Heart left ventricle (tissue), 16 donors: ENCODE results near the gene RNF135. TPM values are rescaled to one million over a fixed set of nuclear protein-coding genes. Genes with fewer than 3 reads are reported as not detected.

Experiments
- ATAC-seq, 4 donors: fragments of 200-7000 bp; cut with Tn5 transposase; one replicate each; pipeline ENCODE4 v1.9.1; 2020 to 2022; ENCODE audit warnings: moderate library complexity in 4 of 4, mild to moderate bottlenecking in 3 of 4, moderate number of reproducible peaks in 1 of 4
- DNase-seq, 5 donors: peaks; one replicate each; pipeline ENCODE4 v3.0.0-alpha.2; 2020
- H3K27ac ChIP-seq, 12 donors: fragments of 200-600 bp; sonication (generic) in 4 of 12; one replicate each; pipeline versions ENCODE4 v1.5.0 to v1.8.0; 2016 to 2022; ENCODE audit warnings: mild to moderate bottlenecking in 2 of 12
- H3K27me3 ChIP-seq, 9 donors: fragments of 200-600 bp; sonication (generic) in 2 of 9; one replicate each; pipeline versions ENCODE4 v1.5.1 to v1.8.0; 2016 to 2022; ENCODE audit warnings: mild to moderate bottlenecking in 3 of 9
- H3K36me3 ChIP-seq, 9 donors: fragments of 200-600 bp; sonication (generic) in 2 of 9; one replicate each; pipeline versions ENCODE4 v1.5.0 to v1.8.0; 2018 to 2022; ENCODE audit warnings: mild to moderate bottlenecking in 2 of 9
- H3K4me1 ChIP-seq, 12 donors: fragments of 200-600 bp; sonication (generic) in 4 of 12; one replicate each; pipeline versions ENCODE4 v1.5.0 to v1.8.0; 2016 to 2022; ENCODE audit warnings: mild to moderate bottlenecking in 3 of 12
- H3K4me3 ChIP-seq, 12 donors: fragments of 200-600 bp; sonication (generic) in 4 of 12; one replicate each; pipeline versions ENCODE4 v1.5.0 to v1.8.0; 2017 to 2022; ENCODE audit warnings: mild to moderate bottlenecking in 9 of 12, moderate library complexity in 4 of 12
- H3K9me3 ChIP-seq, 12 donors: fragments of 200-600 bp; sonication (generic) in 4 of 12; one replicate each; pipeline versions ENCODE4 v1.5.0 to v1.8.0; 2016 to 2022; ENCODE audit warnings: mild to moderate bottlenecking in 1 of 12
- POLR2A ChIP-seq, 2 donors: fragments of 450-650 bp; IDR thresholded peaks; one replicate each; pipeline ENCODE4 v1.6.1; 2017; ENCODE audit warnings: antibody characterized with exemption in 2 of 2, mild to moderate bottlenecking in 2 of 2, moderate library complexity in 2 of 2
- WGBS, 4 donors: extraction: QIAGEN DNeasy Blood & Tissue Kit in 2 of 4; methylation state at CpG; one replicate each; pipeline versions ENCODE4 v1.1.5 to v1.1.7; 2013 to 2018; 5-methylcytosine and 5-hydroxymethylcytosine counted together
- intact Hi-C, 10 donors: fragments of 100-400 bp; cut with DNase I; formaldehyde crosslinking; loops; one replicate each; pipeline versions ENCODE4 v1.11.1 to v1.14.2; 2022
- polyA plus RNA-seq, 2 donors: library from polyadenylated mRNA; stranded (reverse); fragments of 200-250 nt; gene quantifications; one replicate each; pipeline ENCODE4 v1.2.3, GENCODE V29; 2013
- total RNA-seq, 9 donors: library from RNA; depleted of rRNA in 2 of 9; stranded (reverse); fragments of >200 nt in 2 of 9; fragmentation: NEBNext Ultra II Directional in 3 of 9; extraction: Animal tissue kit (Norgen Biotek cat#: 25700) in 3 of 9; gene quantifications; one replicate each; pipeline versions ENCODE4 v1.1.0 to v1.2.4, GENCODE V29; 2016 to 2023
- TF ChIP-seq, protein P1 (sequence below), 12 donors: fragments of 200-600 bp; sonication (generic) in 4 of 12; IDR thresholded peaks; one replicate each; pipeline versions ENCODE4 v1.5.0 to v1.8.0; 2018 to 2022; ENCODE audit warnings: antibody characterized with exemption in 12 of 12, mild to moderate bottlenecking in 5 of 12
- donor health status: ischemic (EF 13 %, LVEDD 7.1; RV severe dilation, severe dysfunction).
- donor health status: healthy with polysubstance abuse.
- donor health status: DM: no; HTN: yes; CAD: no.
- donor health status: DM: no; HTN: no; CAD: no.
- donor health status: ischemic (EF 25% LVEDD 6.9; RV normal size, moderate dysfunction).
- donor health status: ischemic (EF 25% LVEDD 5.7; RV mildly dilated, moderate dysfunction).
- donor health status: healthy.
- donor health status: DM: yes; HTN: yes; CAD: no.
- donor health status: ischemic (EF 35%, LVEDD 5.7; RV mildly dilated, moderate dysfunction).
- donor health status: nonischemic (EF 11% LVEDD 7.7; RV severe dilation, severe dysfunction).
- donor health status: DM: yes; HTN: yes; CAD: no.
- donor health status: PGD.
- donor health status: ischemic (EF 29% LVEDD 5.4; RV normal size, mild dysfunction).
- donor health status: nonischemic (EF 23%, LVEDD 6.1; RV moderate dilation, normal function).

RNF135 gene
- total and polyA plus RNA-seq, 11 donors, result 3.9 to 19.1 (median 5.0) TPM

DNA sequence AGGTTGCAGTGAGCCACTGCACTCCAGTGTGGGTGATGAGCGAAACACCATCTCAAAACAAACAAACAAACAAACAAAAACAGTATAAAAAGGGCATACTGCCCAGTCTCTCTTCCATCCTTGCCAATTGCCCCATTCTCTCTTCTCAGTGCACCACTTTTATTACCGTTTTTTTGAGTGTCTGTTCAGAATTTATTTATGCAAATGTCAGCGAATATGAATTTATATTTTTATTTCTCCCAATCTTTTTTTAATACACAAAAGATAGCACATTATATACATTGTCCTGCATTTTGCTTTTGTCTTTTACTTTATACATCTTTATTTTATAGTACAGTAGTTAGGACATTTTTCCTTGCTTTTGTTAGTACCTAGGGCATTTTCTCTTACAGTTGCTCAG is 19.6 kb downstream of the RNF135 start:
- peaks cover 0 to 94% (median 47%) of the 10 kb centered on the region in 9 donors for H3K36me3 ChIP-seq
- ATAC-seq, result no peak
- no peak for DNase-seq

DNA sequence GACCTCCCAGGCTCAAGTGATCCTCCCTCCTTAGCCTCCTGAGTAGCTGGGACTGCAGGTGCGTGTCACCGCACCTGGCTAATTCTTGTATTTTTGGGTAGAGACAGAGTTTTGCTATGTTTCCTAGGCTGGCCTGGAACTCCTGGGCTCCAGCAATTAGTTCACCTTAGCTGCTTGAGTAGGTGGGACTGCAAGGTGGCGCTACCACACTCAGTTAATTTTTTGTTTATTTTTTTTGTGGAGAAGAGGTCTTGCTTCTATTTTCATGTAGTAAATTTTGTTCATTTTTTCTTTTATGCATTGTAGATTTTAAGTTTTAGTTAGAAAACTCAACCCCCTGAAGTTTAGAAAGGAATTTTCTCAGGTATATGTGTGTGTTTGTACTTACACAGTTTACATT is 21.7 kb downstream of the RNF135 start:
- intact Hi-C loops, result no loop called here
- TF ChIP-seq POLR2A (IDR thresholded peaks at IDR 0.05), result no peak
- TF ChIP-seq, protein P1, sequence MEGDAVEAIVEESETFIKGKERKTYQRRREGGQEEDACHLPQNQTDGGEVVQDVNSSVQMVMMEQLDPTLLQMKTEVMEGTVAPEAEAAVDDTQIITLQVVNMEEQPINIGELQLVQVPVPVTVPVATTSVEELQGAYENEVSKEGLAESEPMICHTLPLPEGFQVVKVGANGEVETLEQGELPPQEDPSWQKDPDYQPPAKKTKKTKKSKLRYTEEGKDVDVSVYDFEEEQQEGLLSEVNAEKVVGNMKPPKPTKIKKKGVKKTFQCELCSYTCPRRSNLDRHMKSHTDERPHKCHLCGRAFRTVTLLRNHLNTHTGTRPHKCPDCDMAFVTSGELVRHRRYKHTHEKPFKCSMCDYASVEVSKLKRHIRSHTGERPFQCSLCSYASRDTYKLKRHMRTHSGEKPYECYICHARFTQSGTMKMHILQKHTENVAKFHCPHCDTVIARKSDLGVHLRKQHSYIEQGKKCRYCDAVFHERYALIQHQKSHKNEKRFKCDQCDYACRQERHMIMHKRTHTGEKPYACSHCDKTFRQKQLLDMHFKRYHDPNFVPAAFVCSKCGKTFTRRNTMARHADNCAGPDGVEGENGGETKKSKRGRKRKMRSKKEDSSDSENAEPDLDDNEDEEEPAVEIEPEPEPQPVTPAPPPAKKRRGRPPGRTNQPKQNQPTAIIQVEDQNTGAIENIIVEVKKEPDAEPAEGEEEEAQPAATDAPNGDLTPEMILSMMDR (IDR thresholded peaks at IDR 0.05), result no peak

More for the DNA sequence above, 19.6 kb downstream of the RNF135 start:
- 88 to 93% (median 90%) methylated on average over 3 of the region's 3 CpGs for WGBS, 4 donors
- no peak for TF ChIP-seq POLR2A (IDR thresholded peaks at IDR 0.05)
- TF ChIP-seq, protein P1 (IDR thresholded peaks at IDR 0.05), result no peak
- Histone ChIP-seq H3K9me3 (no peaks in the 10 kb centered on the region), H3K4me3 (no peak overlapping the region), H3K27me3 (no peaks in the 10 kb centered on the region), H3K4me1 (no peaks in the 10 kb centered on the region), H3K27ac (no peak overlapping the region)
- intact Hi-C loops, result no loop called here

DNA sequence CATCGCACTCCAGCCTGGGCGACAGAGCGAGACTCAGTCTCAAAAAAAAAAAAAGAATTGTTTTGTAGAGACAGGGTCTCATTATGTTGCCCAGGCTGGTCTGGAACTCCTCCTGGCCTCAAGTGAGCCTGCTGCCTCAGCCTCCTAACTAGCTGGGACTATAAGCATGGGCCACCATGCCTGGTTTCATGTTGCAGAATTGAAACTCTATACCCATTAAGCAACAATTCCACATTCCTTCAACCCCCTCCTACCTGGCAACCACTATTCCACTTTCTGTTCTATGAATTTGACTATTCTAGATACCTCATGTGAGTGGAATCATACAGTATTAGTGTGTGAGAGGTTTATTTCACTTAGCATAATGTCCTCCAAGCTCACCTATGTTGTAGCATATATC is 24.5 kb downstream of the RNF135 start:
- Histone ChIP-seq H3K36me3 (peaks cover 0 to 90% (median 67%) of the 10 kb centered on the region in 9 donors), H3K27ac (no peak overlapping the region)
- no peak for TF ChIP-seq POLR2A (IDR thresholded peaks at IDR 0.05)
- TF ChIP-seq, protein P1 (IDR thresholded peaks at IDR 0.05), result no peak

More for the DNA sequence above, 21.7 kb downstream of the RNF135 start:
- Histone ChIP-seq H3K27me3 (no peaks in the 10 kb centered on the region), H3K36me3 (peaks cover 0 to 90% (median 46%) of the 10 kb centered on the region in 9 donors), H3K4me3 (no peak overlapping the region), H3K27ac (no peak overlapping the region), H3K4me1 (no peaks in the 10 kb centered on the region), H3K9me3 (no peaks in the 10 kb centered on the region)
- no peak for DNase-seq
- no peak for ATAC-seq
- WGBS, 4 donors, result 98 to 99% (median 99%) methylated on average over 3 of the region's 3 CpGs

DNA sequence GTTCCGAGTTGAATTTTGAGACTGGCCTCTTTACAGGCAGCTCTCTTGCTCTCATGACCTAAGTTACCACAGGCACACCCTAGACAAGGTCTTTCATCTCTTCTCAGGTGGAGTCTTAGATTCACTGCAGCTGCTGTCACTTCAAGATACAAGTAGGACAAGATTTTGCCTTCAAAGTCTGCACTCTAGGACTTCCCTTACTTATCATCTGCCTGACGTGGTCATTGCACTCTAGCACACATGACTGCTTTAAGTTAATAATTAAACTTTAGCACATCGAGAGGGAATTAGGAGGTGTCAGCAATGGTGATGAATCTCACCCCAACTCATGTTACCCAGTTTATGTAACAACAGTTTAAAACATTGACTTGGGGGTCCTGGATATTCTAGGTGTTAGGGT is 25.6 kb downstream of the RNF135 start:
- no peaks in the 10 kb centered on the region for H3K9me3 ChIP-seq
- intact Hi-C loops, result no loop called here
- 91 to 97% (median 96%) methylated on average over 3 of the region's 3 CpGs for WGBS, 4 donors
- H3K27me3 ChIP-seq, result no peaks in the 10 kb centered on the region
- H3K36me3 ChIP-seq, result peaks cover 0 to 90% (median 69%) of the 10 kb centered on the region in 9 donors
- H3K4me1 ChIP-seq, result peaks cover 0 to 4% (median 0%) of the 10 kb centered on the region in 12 donors
- no peak for TF ChIP-seq POLR2A (IDR thresholded peaks at IDR 0.05)
- TF ChIP-seq, protein P1 (IDR thresholded peaks at IDR 0.05), result no peak
- no peak overlapping the region for H3K4me3 ChIP-seq
- DNase-seq (no peak), ATAC-seq (no peak)
- no peak overlapping the region for H3K27ac ChIP-seq

More for the DNA sequence above, 24.5 kb downstream of the RNF135 start:
- Histone ChIP-seq H3K4me1 (peaks cover 0 to 4% (median 0%) of the 10 kb centered on the region in 12 donors), H3K27me3 (no peaks in the 10 kb centered on the region), H3K4me3 (no peak overlapping the region), H3K9me3 (no peaks in the 10 kb centered on the region)
- intact Hi-C loops, result no loop called here
- 96 to 100% (median 99%) methylated on average over 3 of the region's 3 CpGs for WGBS, 4 donors
- ATAC-seq, result no peak
- DNase-seq, result no peak
